Neural cell (in vitro differentiated cells): ENCODE data around the gene HVCN1.

Source experiments
- MXI1 ChIP-seq: fragments of 450-650 bp; conservative IDR thresholded peaks from 2 replicates; pipeline ENCODE4 v1.6.1; 2014; ENCODE audit warnings: antibody characterized with exemption, mild to moderate bottlenecking; ENCODE audit not compliant: poor library complexity, severe bottlenecking
- POLR2AphosphoS5 ChIP-seq: IDR thresholded peaks from 2 replicates; pipeline ENCODE4 v1.6.1; 2012
- RAD21 ChIP-seq: fragments of 450-650 bp; conservative IDR thresholded peaks from 2 replicates; pipeline ENCODE4 v1.6.1; 2014; ENCODE audit warnings: antibody characterized with exemption, mild to moderate bottlenecking, moderate library complexity
- SMC3 ChIP-seq: fragments of 450-650 bp; conservative IDR thresholded peaks from 2 replicates; pipeline ENCODE4 v1.6.1; 2014; ENCODE audit warnings: antibody characterized with exemption, mild to moderate bottlenecking, moderate library complexity; ENCODE audit not compliant: poor library complexity
- TAF1 ChIP-seq: IDR thresholded peaks from 2 replicates; pipeline ENCODE4 v1.6.1; 2012; ENCODE audit warnings: low read depth
- TF ChIP-seq, protein P1 (sequence below): fragments of 450-650 bp; IDR thresholded peaks from 2 replicates; pipeline ENCODE4 v1.5.1; 2014; ENCODE audit warnings: antibody characterized with exemption, mild to moderate bottlenecking, moderate library complexity; ENCODE audit not compliant: poor library complexity, severe bottlenecking

- TF ChIP-seq POLR2AphosphoS5 (no peak), MXI1 (no peak), SMC3 (no peak), RAD21 (no peak), TAF1 (no peak)
- TF ChIP-seq, protein P1, sequence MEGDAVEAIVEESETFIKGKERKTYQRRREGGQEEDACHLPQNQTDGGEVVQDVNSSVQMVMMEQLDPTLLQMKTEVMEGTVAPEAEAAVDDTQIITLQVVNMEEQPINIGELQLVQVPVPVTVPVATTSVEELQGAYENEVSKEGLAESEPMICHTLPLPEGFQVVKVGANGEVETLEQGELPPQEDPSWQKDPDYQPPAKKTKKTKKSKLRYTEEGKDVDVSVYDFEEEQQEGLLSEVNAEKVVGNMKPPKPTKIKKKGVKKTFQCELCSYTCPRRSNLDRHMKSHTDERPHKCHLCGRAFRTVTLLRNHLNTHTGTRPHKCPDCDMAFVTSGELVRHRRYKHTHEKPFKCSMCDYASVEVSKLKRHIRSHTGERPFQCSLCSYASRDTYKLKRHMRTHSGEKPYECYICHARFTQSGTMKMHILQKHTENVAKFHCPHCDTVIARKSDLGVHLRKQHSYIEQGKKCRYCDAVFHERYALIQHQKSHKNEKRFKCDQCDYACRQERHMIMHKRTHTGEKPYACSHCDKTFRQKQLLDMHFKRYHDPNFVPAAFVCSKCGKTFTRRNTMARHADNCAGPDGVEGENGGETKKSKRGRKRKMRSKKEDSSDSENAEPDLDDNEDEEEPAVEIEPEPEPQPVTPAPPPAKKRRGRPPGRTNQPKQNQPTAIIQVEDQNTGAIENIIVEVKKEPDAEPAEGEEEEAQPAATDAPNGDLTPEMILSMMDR, result no peak
Measured at GRCh38 chr12:110720516-110720915, 31.6 kb upstream of the HVCN1 start.
